ENCODE results near the gene POLR2J2. TPM values are rescaled to one million over a fixed set of nuclear protein-coding genes. Genes with fewer than 3 reads are reported as not detected.
A peak's percentile ranks its signal among the peaks of the same experiment; 100 is the strongest.
"Not testable (repeated sequence)": the region's sequence is repeated elsewhere in the genome, so short reads cannot be mapped to it uniquely, and the experiment has no call there.

The POLR2J2 gene
- total RNA-seq, 1 donor from 2014 or later: 35.2 TPM

GRCh38 chr7:102690602-102691001 lies 19.1 kb upstream of the POLR2J2 start:
- intact Hi-C loops (cut with micrococcal nuclease); H3K9me3 Mint-ChIP-seq; H3K4me3 Mint-ChIP-seq; DNase-seq; H3K36me3 Mint-ChIP-seq (ENCODE audit: low read depth); H3K27ac Mint-ChIP-seq; H3K27me3 Mint-ChIP-seq; POLR2A ChIA-PET; H3K4me1 Mint-ChIP-seq; CTCF ChIA-PET; ATAC-seq (ENCODE audit: low read depth): not testable (repeated sequence)

GRCh38 chr7:102689436-102690282 lies 18.2 kb upstream of the POLR2J2 start:
- CTCF ChIA-PET, DNase-seq, H3K4me3 Mint-ChIP-seq: not testable (repeated sequence)

GRCh38 chr7:102688299-102689036 lies 17.0 kb upstream of the POLR2J2 start:
- H3K36me3 Mint-ChIP-seq (ENCODE audit: low read depth); H3K27ac Mint-ChIP-seq; H3K4me3 Mint-ChIP-seq; CTCF ChIA-PET; intact Hi-C loops (cut with micrococcal nuclease); H3K9me3 Mint-ChIP-seq; POLR2A ChIA-PET; H3K27me3 Mint-ChIP-seq; H3K4me1 Mint-ChIP-seq; DNase-seq: not testable (repeated sequence)
- peak; percentile 91 for ATAC-seq (ENCODE audit: low read depth)

More at GRCh38 chr7:102689436-102690282, 18.2 kb upstream of the POLR2J2 start:
- H3K27ac Mint-ChIP-seq; intact Hi-C loops (cut with micrococcal nuclease); H3K36me3 Mint-ChIP-seq (ENCODE audit: low read depth); H3K27me3 Mint-ChIP-seq; H3K9me3 Mint-ChIP-seq; H3K4me1 Mint-ChIP-seq; POLR2A ChIA-PET: not testable (repeated sequence)
- ATAC-seq (ENCODE audit: low read depth): peak; percentile 70

GRCh38 chr7:102682560-102682959 lies 11.1 kb upstream of the POLR2J2 start:
- H3K27ac Mint-ChIP-seq; POLR2A ChIA-PET; DNase-seq; H3K9me3 Mint-ChIP-seq; ATAC-seq (ENCODE audit: low read depth); H3K27me3 Mint-ChIP-seq; H3K4me1 Mint-ChIP-seq; H3K36me3 Mint-ChIP-seq (ENCODE audit: low read depth); H3K4me3 Mint-ChIP-seq; CTCF ChIA-PET; intact Hi-C loops (cut with micrococcal nuclease): not testable (repeated sequence)

GRCh38 chr7:102680780-102681179 lies 9.3 kb upstream of the POLR2J2 start:
- POLR2A ChIA-PET; H3K36me3 Mint-ChIP-seq (ENCODE audit: low read depth); ATAC-seq (ENCODE audit: low read depth); CTCF ChIA-PET; H3K4me3 Mint-ChIP-seq; H3K27ac Mint-ChIP-seq; H3K27me3 Mint-ChIP-seq; intact Hi-C loops (cut with micrococcal nuclease); DNase-seq; H3K4me1 Mint-ChIP-seq; H3K9me3 Mint-ChIP-seq: not testable (repeated sequence)

GRCh38 chr7:102675545-102675944 lies 4.1 kb upstream of the POLR2J2 start:
- H3K27me3 Mint-ChIP-seq; H3K4me1 Mint-ChIP-seq; POLR2A ChIA-PET; ATAC-seq (ENCODE audit: low read depth); intact Hi-C loops (cut with micrococcal nuclease); H3K4me3 Mint-ChIP-seq; DNase-seq; H3K36me3 Mint-ChIP-seq (ENCODE audit: low read depth); H3K27ac Mint-ChIP-seq; H3K9me3 Mint-ChIP-seq; CTCF ChIA-PET: not testable (repeated sequence)

- intact Hi-C loops (cut with micrococcal nuclease); H3K27me3 Mint-ChIP-seq; H3K4me3 Mint-ChIP-seq; POLR2A ChIA-PET; DNase-seq; ATAC-seq (ENCODE audit: low read depth); H3K27ac Mint-ChIP-seq; H3K36me3 Mint-ChIP-seq (ENCODE audit: low read depth); H3K9me3 Mint-ChIP-seq; H3K4me1 Mint-ChIP-seq; CTCF ChIA-PET: not testable (repeated sequence)
Measured at GRCh38 chr7:102673447-102674067, 2.1 kb upstream of the POLR2J2 start.

GRCh38 chr7:102671956-102672307 lies 469 bp upstream of the POLR2J2 start:
- H3K9me3 Mint-ChIP-seq; H3K4me1 Mint-ChIP-seq; intact Hi-C loops (cut with micrococcal nuclease); H3K27ac Mint-ChIP-seq; H3K27me3 Mint-ChIP-seq; DNase-seq; CTCF ChIA-PET; POLR2A ChIA-PET; H3K4me3 Mint-ChIP-seq; H3K36me3 Mint-ChIP-seq (ENCODE audit: low read depth): not testable (repeated sequence)
- peak; percentile 22 for ATAC-seq (ENCODE audit: low read depth)

- CTCF ChIA-PET; POLR2A ChIA-PET; ATAC-seq (ENCODE audit: low read depth): not testable (repeated sequence)
Measured at GRCh38 chr7:102667523-102667922, 3.9 kb downstream of the POLR2J2 start.

GRCh38 chr7:102666850-102667249 lies 4.6 kb downstream of the POLR2J2 start:
- DNase-seq; H3K4me3 Mint-ChIP-seq; POLR2A ChIA-PET; intact Hi-C loops (cut with micrococcal nuclease); H3K27ac Mint-ChIP-seq; H3K4me1 Mint-ChIP-seq; H3K36me3 Mint-ChIP-seq (ENCODE audit: low read depth); H3K27me3 Mint-ChIP-seq; CTCF ChIA-PET; H3K9me3 Mint-ChIP-seq; ATAC-seq (ENCODE audit: low read depth): not testable (repeated sequence)

More at GRCh38 chr7:102667523-102667922, 3.9 kb downstream of the POLR2J2 start:
- H3K36me3 Mint-ChIP-seq (ENCODE audit: low read depth); H3K9me3 Mint-ChIP-seq; H3K4me1 Mint-ChIP-seq; DNase-seq; H3K4me3 Mint-ChIP-seq; H3K27ac Mint-ChIP-seq; intact Hi-C loops (cut with micrococcal nuclease); H3K27me3 Mint-ChIP-seq: not testable (repeated sequence)

GRCh38 chr7:102664765-102665164 lies 6.7 kb downstream of the POLR2J2 start:
- POLR2A ChIA-PET; H3K4me1 Mint-ChIP-seq; H3K36me3 Mint-ChIP-seq (ENCODE audit: low read depth); CTCF ChIA-PET; DNase-seq; H3K27ac Mint-ChIP-seq; H3K27me3 Mint-ChIP-seq; H3K4me3 Mint-ChIP-seq; H3K9me3 Mint-ChIP-seq; ATAC-seq (ENCODE audit: low read depth); intact Hi-C loops (cut with micrococcal nuclease): not testable (repeated sequence)

- ATAC-seq (ENCODE audit: low read depth); H3K27me3 Mint-ChIP-seq; H3K9me3 Mint-ChIP-seq; intact Hi-C loops (cut with micrococcal nuclease); H3K27ac Mint-ChIP-seq; POLR2A ChIA-PET; H3K4me3 Mint-ChIP-seq; DNase-seq; H3K36me3 Mint-ChIP-seq (ENCODE audit: low read depth); H3K4me1 Mint-ChIP-seq; CTCF ChIA-PET: not testable (repeated sequence)
Measured at GRCh38 chr7:102649924-102650323, 21.5 kb downstream of the POLR2J2 start, which contains the start of gene SPDYE2B. Gene SPDYE2B, plus strand, starts transcription at chr7:102650319. Its CDS starts 2,030 bp downstream, at chr7:102652349.
